Measurements from ENCODE around the gene ITGB7.
"Not testable (repeated sequence)": the region's sequence is repeated elsewhere in the genome, so short reads cannot be mapped to it uniquely, and the experiment has no call there.

ITGB7 gene

DNA sequence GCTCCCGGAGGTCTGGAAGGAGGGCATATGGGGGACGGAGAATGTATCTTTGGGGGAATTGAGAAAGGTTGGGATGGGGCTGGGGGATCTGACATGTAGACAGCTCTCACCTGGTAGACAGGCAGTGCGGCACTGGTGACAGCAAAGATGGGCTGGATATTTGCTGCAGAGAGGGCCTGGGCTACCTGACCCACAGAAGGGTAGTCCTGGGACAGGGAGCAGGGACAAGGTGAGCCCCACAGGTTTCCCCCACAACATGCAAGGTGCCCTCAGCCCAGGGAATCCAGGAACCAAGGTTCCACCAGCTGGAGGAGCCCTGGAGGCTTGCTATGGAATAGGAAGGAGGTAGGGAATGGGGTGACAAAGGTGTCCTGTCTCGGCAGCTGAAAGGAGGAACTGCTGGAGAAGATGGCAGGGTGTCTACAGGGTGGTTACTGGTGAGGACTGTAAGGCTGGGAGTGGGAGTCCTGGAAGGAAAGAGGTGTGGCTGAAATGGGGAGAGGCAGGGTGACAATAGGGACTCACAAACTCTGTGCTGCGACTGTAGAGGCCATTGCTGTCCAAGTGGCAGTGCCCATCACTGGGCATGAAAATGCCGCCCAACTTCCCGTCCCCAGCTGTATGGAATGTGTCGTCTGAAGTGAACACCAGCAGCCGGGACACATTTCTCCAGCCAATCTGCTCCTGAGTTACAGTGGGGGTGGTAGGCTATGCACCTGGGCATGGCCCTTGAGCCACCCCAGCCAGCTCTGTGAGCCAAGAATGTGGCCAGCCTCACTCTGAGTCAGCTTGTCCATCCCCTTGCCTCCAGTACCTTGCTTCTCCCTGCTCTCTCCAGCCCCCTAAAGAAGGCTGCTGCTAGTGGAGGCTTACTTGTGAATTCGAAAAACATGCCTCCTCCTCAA is 11.3 kb downstream of the ITGB7 start:
- no peak for DNase-seq

DNA sequence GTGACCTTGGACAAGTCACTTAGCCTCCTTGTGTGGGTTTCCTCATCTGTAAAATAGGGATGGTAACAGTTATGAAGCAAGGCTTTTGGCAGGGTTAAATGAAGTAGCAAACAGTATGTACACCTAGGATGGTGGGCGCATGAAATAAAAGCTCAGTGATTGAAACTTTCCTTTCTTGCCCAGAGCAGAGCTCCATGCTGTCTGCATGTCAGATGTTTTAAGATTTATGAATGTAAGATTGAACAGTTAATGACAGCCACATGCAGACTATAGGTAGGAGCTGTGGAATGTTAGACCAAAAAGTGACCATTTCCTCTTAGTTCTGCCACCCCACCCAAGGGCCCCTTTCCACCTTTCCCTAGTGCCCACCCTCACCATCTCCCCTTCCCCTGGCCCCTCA is 12.1 kb downstream of the ITGB7 start:
- DNase-seq = no peak

DNA sequence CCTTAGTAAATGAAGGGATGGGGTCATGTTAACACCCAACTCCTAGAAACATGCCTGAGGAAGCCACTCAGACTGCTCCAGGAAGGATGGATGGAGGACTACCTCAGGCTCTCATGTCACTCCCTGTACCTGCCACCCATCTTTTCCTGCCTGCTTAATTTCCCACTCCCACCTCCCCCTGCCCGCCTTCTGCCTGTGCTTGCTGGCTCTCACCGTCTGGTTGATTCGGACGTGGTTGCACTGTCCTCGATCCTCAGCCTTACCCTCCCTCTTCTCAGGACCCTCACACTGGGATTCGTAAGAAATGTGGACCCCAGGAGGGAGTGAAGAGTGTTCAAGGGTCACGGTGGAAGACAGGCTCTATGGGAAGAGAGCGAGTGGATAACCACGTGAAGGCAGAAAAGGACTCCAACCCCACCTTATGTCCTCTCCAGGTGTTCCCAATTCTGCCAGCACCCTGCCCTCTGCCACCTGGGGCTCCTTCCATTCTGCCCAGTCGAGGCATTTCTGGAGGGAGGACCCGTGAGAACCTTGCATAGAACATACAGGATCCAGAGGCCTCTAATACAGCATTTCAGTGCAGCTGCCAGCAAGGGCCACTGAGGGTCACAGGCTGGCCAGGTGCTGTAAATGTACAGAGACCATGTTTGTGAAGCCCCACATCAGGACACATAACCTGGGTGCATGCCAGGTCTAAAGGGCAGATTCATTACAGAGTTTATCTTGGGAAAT is 12.9 kb downstream of the ITGB7 start:
- DNase-seq = no peak

DNA sequence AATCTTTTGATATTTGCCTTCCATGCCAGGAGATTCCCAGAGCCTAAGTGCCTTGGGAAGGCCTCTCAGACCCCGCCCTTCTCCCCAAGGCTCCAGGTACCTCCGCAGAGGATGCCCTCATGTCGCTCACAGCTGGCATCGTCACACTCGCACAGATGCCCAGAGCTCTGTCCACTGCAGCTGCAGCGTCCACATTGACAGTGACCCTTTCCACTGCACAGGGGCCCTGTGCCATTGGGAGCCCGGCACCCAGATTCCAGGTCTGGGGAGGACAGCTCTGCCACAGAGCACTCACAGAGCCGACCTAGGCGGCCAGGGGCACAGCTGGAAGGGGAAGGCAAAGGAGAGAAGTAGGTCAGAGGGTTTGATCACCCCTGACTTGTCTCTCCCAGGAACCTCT is 14.0 kb downstream of the ITGB7 start:
- DNase-seq = no peak

DNA sequence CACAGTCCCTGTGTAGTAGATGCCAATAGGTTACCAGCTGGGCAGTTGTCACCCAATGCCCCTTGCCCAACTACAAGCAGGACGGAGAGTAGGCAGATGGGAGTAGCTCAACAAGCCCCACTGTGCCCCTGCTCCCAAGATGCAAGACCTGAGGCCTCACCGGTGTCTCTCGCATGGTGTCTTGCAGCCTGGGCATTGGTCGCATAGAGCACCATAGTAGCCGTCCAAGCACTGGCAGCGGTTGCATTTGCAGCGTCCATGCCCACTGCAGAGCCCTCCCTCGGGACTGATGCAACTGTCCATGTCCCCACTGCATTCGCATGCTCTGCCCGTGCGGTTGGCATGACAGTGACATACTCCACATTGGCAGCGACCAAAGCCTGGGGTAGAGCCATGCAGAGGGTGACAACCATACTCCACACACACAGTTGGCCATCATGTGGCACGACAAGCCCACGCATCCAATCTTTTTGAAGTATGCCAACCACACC is 14.5 kb downstream of the ITGB7 start:
- no peak for DNase-seq

DNA sequence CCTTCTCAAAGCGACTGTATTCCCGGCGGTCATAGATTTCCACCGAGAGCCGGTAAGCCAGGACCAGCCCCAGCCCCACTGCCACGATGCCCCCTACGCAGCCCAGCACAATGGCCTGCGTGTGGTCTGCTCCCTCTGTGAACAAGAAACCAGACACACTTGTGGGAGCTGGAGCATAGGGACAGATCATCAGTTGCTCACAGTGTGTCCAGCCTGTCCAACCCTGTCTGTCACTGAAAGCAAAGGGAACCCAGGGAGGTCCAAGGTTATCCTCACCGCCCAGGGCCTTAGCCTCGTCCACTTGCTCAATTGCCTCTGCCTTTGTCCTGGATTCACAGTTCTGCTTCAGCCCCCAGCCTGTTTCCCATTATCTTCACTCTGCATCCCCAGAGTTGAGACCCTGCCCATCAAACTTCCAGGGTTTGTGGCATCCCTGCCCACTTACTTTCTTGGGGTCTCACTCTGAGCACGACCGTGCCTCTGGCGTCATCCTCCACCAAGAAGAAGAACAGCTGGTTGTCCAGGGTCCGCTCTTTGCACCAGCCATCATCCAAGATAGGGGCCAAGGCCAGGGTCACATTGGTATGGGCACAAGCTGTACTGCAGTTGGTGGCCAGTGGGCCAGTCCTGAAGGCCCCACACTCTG is 15.0 kb downstream of the ITGB7 start:
- DNase-seq = no peak

DNA sequence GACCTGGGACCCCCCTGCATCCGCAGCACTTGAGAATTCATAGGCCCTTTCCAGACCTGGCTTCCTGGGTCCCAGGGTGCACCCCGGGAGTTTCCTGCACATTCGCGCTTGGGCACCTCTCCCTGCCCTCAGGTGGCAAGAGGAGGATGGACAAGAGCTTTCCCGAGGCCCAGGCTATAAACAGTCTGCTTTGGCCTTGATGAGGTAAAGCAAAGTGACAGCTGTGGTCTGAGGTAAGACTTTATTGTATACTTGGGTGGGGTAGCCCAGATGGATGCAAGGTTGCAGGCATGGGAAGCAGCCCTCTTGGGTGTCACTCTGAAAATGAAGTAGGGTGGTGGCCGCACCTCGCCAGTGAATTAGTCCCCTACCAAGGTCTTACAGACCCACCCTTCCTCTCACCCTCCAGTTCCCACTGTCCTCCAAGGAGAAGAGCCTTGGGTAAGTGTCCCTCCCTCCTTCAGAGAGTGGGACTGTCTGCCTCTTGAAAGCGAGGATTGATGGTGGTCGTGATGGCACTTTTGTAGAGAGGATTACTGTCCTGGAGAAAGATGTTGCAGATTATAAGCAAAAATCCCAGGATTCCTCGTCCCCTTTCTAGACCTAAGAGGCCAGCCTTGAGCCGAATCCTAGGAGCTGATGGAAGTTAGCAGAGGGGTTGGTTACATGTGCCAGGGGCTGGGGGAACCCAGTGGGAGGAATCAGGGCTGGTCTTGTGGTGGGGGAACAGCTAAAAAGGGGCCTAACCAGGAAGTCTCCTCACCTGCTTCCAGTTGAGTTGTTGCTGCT is 15.8 kb downstream of the ITGB7 start:
- DNase-seq = no peak

DNA sequence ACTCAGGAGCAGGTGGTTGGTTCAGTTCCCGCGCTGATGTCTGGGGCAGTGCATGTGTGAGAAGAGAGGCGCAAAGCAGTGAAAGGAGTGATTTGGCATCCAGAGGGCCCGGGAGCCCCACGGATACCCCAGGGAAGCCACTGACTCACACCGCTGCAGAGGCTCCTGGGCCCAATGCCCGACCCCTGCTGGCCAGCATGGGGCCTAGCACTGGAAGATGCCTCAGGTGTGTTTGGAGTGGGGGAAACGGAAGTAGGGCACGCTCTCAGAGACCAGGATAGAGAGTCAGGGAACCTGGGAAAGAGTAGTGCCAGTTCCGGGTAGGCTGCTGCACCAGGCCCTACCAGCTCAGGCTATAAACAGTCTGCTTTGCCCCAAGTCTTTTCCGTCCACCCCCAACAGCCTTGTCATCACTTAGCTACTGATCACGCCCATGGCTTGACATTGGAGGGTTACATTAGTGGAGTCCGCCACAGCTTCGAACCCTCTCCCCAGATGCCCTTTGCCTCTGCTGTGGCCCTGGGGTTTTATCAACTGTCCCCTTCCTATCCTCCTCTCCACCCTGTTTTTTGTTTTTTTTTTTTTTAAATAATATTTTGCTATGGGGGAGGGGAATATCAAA is 16.8 kb downstream of the ITGB7 start:
- no peak for DNase-seq

DNA sequence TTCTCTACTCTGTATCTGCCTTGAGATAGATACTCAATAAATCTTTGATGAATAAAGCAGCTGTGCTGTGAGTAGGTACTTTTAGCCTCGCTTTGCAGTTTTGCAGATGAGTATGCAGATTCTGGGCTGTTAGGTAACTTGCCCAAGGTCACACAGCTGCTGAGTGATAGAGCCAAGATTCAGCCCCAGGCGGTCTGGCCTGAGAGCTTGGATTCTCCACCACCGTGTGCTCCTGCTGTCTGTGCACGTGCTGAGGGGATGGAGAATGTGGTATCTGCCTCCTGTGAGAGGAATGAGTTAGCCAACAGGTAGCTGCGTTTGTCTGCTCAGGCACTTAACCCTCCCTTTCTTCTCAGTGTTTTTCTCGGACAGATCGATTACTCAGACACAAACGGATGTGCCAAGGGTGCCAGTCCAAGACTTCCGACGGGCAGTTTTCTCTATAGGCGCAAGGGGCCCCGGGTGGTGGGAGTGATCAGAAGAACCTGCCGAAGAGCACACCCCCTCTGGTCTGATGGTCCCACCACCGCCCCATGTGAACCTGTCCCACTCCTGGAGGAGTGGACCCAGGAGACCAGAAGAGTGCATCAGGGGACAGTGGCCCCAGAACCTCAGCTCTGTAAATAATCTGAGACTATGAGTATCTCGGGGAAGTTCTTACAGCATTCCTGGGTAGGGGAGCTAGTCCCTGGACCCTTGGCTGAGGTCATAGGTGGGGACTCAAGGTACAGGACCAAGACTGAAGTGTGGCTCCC is 19.7 kb downstream of the ITGB7 start:
- no peak for DNase-seq

DNA sequence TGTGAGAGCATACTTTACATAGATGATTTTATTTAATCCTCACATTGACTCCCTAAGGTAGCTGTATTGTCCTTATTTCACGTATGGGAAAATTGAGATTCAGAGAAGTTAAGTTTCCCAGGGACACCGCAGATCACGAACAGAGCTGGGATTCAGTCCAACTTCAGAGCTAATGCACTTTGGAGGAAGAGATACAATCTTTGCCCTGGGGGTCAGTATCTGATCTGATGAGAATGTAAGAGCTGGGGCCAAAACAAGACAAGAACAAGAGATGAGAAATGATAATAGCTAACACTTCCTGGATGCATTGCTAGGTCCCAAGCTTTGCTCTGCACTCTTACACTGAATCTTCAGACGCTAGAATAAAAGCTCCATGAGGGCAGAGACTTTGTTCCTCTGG is 20.3 kb downstream of the ITGB7 start:
- DNase-seq = no peak

DNA sequence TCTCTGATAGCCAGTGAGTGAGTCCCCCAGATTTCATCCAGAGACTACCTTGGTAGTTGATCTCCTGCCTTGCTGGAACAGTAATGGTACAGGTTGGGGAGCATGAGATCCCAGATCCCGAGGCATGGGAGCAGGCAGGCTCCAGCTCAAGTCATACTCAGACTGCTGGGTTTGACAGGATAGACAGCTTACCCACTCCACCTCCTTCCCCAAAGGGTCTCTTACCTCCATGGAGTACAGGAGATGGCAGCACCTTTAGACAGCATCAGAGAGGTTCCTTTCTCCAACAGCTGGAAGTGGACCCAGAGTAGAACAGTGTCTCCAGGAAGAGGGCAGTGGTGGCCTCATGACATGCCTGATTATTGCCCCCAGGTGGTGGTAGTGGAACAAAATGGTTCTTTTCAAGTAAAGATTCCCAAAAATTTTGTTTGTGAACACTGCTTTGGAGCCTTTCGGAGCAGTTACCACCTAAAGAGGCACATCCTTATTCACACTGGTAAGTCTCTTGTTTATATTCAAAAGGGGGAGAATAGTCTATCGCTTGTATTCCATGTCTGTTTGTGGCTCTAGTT is 21.4 kb downstream of the ITGB7 start:
- DNase-seq = no peak

DNA sequence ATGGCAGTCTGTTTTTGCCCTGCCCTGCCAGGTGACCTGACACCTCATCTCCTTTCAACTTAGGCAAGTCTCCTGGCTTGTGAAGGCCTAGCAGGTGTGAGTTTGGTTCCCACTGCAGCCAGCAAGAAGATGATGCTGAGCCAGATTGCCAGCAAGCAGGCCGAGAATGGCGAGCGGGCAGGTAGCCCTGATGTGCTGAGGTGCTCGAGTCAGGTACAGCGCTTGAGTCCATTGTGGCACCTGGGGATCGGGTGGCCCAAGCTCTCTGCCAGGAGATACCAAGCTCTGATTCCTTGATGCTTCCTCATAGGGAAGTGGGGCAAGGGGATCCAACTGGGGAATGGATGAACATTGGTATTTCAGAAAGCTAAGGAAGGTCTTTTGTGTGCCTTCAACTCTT is 22.2 kb downstream of the ITGB7 start:
- no peak for DNase-seq

DNA sequence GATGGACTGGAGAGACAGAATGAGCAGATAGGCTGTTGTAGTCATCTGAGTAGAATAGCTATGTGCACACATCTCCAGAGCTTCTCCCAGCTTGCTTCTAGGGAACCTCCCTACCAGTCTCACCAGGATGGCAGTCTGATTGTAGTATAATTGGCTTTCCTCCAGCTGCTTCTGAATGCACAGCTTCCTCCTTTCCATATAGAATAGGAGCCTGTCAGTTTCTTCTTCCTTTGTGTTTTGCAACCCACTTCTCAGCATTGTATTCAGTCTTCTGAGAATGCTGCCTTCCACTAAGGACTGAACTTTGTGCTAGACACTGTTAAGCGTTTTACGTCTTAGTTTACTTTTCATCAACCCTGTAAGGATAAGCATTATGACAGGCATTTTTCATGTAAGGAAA is 24.1 kb downstream of the ITGB7 start:
- DNase-seq = no peak

DNA sequence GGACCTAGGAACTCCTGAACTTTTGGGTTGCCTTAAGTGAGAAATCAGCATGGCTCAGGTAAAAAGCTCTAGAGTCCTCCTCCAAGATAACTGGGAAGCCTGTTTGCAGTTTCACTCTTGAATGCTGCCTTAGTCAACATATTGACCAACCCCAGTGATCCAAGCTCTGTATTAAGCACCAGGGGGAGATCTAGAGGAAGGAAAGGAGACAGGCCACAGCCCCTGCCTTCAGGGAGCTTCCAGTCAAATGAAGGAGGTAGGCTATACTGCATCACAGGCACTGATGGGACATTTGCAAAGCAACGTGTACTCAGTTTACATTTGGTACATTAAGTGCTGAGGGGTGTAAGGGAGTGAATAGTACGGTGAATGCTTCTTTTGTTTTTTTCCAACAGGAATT is 25.1 kb downstream of the ITGB7 start:
- DNase-seq = no peak

DNA sequence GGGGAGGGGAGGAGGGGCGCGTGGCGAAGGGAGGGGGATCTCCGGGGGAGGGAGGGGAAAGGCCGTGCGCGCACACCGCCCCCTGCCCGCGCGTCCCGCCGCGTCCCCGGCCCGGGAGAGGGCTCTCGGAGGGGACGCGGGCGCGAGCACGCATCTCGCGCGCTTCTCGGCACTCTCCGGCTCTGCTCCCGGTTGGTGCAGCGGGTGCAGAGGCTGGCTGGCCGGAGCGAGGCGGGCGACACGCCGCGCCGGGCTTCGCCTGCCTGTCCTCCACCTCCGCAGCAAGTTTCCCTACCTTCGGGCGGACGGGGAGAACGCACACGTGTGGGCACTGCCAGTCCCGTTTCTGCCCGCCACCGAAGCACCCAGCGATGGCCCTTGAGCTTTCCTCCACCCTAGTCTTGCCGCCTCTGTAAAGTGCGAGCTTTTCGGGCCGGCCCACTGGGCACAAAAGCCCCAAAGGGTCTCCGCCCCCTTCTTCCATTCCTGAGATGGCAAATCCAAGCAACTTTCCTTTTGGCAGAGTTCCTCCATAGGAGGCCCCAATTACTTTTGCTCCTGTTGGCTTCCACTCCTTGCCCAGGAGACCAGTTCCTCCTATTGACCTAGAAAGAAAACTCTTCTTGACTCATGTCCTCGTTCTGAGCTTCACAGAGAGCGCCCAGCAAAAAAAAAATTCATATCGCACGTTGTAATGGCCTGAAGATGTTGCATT is 26.0 kb downstream of the ITGB7 start:
- no peak for DNase-seq

DNA sequence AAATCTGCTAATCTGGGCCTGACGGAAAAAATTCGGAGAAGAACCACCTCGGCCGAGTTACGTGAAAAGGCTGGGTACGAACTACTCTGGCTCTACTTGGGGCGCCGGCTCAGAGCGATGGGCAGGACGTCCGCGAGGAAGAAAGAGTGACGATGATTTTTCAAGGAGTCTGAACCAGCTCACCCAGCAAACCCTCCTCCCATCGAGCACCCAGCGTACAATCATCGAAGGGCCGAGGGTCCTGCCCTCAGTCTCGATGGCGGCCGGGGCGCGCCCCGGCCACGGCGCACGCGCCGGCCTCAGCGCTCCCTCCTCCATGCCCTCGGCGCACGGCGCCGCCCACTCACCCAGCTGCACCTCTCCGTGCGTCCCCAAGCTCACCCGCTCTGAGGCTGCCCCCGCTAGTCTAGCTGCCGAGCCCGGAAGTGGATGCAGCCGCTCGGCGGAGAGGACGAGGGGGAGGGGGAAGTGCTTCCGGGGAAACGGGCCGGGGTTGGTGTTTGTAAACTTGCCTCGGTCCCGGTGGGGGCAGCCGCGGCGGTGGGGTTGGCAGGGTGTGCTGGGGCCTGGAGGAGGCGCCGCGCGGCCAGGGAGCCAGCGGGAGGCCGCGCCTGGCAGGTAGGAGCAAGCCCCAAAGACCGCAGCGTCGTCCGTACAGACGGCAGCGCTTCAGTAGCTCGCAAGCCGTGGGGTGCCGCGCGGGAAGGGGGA is 26.7 kb downstream of the ITGB7 start, which contains the start of the genes CSAD and ZNF740:
CSAD (minus strand) TSS at position 706 of the 711 bp plus-strand sequence. CDS start 7,455 bp downstream, outside the sequence.
ZNF740 (plus strand) TSS at position 503 of the 711 bp plus-strand sequence. CDS start 1,262 bp downstream, outside the sequence.
- peak; percentile 89 for DNase-seq

DNA sequence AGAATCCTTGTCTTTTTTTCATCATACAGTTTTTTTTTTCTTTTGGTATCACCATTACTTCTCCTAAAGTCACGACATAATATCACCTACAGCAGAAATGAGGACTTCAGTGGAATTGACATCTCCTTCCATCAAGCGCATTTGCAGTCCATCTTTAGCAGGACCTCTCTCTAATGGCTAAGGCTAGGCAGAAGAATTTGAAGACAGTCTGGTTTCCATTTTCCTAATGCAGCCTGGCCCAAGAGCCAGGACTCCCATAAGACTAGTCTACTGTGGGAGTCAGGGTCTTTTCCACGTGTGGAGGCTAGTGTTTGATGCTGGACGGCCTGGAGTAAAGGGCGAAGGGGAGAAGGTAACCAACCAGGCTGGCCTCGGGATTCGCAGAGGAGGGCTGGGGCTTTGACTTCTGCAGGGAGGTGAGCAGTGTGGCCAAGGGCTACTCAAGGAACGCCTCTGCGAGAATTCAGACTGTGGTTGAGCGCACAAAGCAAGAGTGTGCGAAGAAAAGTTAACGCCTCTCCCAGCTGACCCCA is 27.3 kb downstream of the ITGB7 start:
- no peak for DNase-seq

DNA sequence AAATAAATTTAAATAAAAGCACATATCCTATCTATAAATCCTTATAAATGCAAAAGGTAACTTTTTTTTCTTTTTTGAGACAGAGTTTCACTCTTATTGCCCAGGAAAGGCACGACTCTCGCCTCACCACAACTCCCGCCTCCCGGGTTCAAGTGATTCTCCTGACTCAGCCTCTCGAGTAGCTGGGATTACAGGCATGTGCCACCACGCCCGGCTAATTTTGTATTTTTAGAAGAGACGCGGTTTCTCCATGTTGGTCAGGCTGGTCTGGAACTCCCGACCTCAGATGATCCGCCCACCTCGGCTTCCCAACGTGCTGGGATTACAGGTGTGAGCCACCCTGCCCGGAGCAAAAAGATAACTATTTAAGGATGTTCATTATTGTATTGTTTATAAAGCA is 28.2 kb downstream of the ITGB7 start:
- DNase-seq = not testable (repeated sequence)

DNA sequence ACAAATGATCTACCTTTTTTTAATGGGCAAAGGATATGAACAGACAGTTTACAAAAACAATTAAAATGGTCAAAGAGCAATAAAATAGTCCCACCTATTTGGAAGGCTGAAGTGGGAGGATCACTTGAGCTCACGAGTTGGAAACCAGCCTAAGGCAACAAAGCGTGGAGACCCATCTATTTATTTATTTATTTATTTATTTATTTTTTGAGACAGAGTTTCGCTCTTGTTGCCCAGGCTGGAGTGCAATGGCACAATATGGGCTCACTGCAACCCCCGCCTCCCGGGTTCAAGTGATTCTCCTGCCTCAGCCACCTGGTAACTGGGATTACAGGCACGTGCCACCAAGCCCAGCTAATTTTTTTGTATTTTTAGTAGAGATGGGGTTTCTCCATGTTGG is 29.6 kb downstream of the ITGB7 start:
- DNase-seq = not testable (repeated sequence)
